AG09319 (cell line): ENCODE results near the gene PCP4.

Experiments used
- DNase-seq: peaks from one replicate; pipeline ENCODE4 v3.0.0-alpha.2; 2010; ENCODE audit warnings: low read depth; ENCODE audit errors: extremely low read depth
- CTCF ChIP-seq: IDR thresholded peaks from 2 replicates; pipeline ENCODE4 v1.5.1; 2011; ENCODE audit warnings: low read depth, mild to moderate bottlenecking, inconsistent platforms, low read length, moderate library complexity

PCP4 gene

GRCh38 chr21:39972976-39973770 lies 105.9 kb downstream of the PCP4 start:
- no peak for DNase-seq
- no peak for TF ChIP-seq CTCF

- no peak for DNase-seq
- no peak for TF ChIP-seq CTCF
Measured at GRCh38 chr21:39976800-39977199, 109.6 kb downstream of the PCP4 start.
